Activated CD4-positive, CD25-positive, alpha-beta regulatory T cell treated with anti-CD3 and anti-CD28 coated beads, Interleukin-2, amount 50 U/mL, for 24 hours (primary cell): ENCODE measurements around the gene GIGYF2.

ENCODE experiments used
- ATAC-seq, 2 donors: fragments of 150-1000 bp; cut with Tn5 transposase; one replicate each; pipeline ENCODE4 v1.10.0; 2021; ENCODE audit warnings: mild to moderate bottlenecking in 1 of 2, moderate library complexity in 1 of 2

The GIGYF2 gene

GRCh38 chr2:232883116-232883721 is 186.1 kb downstream of the GIGYF2 start:
- ATAC-seq = no peak

- no peak for ATAC-seq
Measured at GRCh38 chr2:232884001-232884421, 186.9 kb downstream of the GIGYF2 start.

GRCh38 chr2:232884549-232885263 is 187.6 kb downstream of the GIGYF2 start:
- no peak for ATAC-seq

- ATAC-seq = no peak
Measured at GRCh38 chr2:232885264-232885961, 188.3 kb downstream of the GIGYF2 start.

- ATAC-seq = no peak
Measured at GRCh38 chr2:232886176-232886575, 189.0 kb downstream of the GIGYF2 start.

- ATAC-seq = no peak
Measured at GRCh38 chr2:232886632-232887031, 189.5 kb downstream of the GIGYF2 start.

GRCh38 chr2:232887171-232887850 is 190.2 kb downstream of the GIGYF2 start:
- no peak for ATAC-seq

GRCh38 chr2:232888099-232888836 is 191.1 kb downstream of the GIGYF2 start:
- ATAC-seq = no peak

GRCh38 chr2:232888839-232889529 is 191.9 kb downstream of the GIGYF2 start:
- ATAC-seq = no peak

- no peak for ATAC-seq
Measured at GRCh38 chr2:232889876-232890401, 192.8 kb downstream of the GIGYF2 start.

GRCh38 chr2:232890536-232890895 is 193.4 kb downstream of the GIGYF2 start:
- no peak for ATAC-seq

GRCh38 chr2:232890896-232891601 is 193.9 kb downstream of the GIGYF2 start:
- ATAC-seq = no peak

GRCh38 chr2:232891621-232892071 is 194.5 kb downstream of the GIGYF2 start:
- no peak for ATAC-seq

GRCh38 chr2:232892221-232892620 is 195.1 kb downstream of the GIGYF2 start:
- ATAC-seq = no peak

GRCh38 chr2:232892843-232893242 is 195.7 kb downstream of the GIGYF2 start:
- no peak for ATAC-seq

- ATAC-seq = no peak
Measured at GRCh38 chr2:232893834-232894233, 196.7 kb downstream of the GIGYF2 start.

- no peak for ATAC-seq
Measured at GRCh38 chr2:232894251-232894650, 197.1 kb downstream of the GIGYF2 start.

GRCh38 chr2:232894746-232895145 is 197.6 kb downstream of the GIGYF2 start:
- ATAC-seq = no peak

- no peak for ATAC-seq
Measured at GRCh38 chr2:232896111-232896510, 199.0 kb downstream of the GIGYF2 start.

- no peak for ATAC-seq
Measured at GRCh38 chr2:232896720-232897597, 199.8 kb downstream of the GIGYF2 start.
